22Rv1 (cell line): ENCODE data around the gene SEPHS1.
"Not testable (repeated sequence)": the region's sequence is repeated elsewhere in the genome, so short reads cannot be mapped to it uniquely, and the experiment has no call there.

Experiments
- H3K27ac ChIP-seq: fragments of 450-650 bp; 2 replicates; pipeline ENCODE4 v1.5.1; 2017
- ZFX ChIP-seq: fragments of 450-650 bp; IDR thresholded peaks from 2 replicates; pipeline ENCODE4 v1.6.1; 2017; ENCODE audit warnings: antibody characterized with exemption, borderline replicate concordance
- TF ChIP-seq, protein P1 (sequence below): fragments of 450-650 bp; IDR thresholded peaks from 2 replicates; pipeline ENCODE4 v1.5.1; 2017; ENCODE audit warnings: mild to moderate bottlenecking

The SEPHS1 gene

DNA sequence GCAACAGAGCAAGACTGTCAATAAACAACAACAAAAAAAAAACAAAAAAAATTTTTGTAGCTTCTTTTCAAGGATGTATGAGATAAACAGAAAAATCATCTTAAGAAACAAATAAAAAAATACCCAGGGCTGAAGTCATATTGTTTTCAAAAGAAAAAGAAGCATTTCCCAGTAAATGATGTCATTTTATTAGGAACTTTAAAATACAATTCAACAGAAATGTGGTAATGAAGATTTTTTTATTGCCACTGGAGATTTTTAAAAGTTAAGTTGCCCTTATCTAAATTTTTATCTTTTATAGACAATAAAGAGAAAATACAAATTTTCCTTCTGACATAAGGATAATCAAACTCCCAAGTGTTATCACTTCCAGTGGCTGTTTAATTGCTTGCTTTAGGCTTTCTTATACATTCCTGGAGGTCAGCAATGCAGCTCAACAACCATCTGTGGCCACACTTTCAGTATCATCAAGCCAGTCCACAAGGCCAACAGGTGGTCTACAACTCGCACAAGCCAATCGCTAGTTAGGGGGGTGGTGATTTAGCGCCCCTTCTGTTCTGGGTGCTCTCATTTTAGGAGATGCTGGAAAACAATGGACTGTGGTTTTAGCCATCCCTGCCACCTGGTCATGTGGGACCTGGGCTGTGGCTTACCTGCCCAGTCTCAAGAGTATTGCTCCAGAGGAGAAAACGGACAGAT lies 10.8 kb downstream of the SEPHS1 start:
- TF ChIP-seq ZFX: no peak
- TF ChIP-seq, protein P1, sequence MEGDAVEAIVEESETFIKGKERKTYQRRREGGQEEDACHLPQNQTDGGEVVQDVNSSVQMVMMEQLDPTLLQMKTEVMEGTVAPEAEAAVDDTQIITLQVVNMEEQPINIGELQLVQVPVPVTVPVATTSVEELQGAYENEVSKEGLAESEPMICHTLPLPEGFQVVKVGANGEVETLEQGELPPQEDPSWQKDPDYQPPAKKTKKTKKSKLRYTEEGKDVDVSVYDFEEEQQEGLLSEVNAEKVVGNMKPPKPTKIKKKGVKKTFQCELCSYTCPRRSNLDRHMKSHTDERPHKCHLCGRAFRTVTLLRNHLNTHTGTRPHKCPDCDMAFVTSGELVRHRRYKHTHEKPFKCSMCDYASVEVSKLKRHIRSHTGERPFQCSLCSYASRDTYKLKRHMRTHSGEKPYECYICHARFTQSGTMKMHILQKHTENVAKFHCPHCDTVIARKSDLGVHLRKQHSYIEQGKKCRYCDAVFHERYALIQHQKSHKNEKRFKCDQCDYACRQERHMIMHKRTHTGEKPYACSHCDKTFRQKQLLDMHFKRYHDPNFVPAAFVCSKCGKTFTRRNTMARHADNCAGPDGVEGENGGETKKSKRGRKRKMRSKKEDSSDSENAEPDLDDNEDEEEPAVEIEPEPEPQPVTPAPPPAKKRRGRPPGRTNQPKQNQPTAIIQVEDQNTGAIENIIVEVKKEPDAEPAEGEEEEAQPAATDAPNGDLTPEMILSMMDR: no peak
- H3K27ac ChIP-seq: no peak overlapping the region

DNA sequence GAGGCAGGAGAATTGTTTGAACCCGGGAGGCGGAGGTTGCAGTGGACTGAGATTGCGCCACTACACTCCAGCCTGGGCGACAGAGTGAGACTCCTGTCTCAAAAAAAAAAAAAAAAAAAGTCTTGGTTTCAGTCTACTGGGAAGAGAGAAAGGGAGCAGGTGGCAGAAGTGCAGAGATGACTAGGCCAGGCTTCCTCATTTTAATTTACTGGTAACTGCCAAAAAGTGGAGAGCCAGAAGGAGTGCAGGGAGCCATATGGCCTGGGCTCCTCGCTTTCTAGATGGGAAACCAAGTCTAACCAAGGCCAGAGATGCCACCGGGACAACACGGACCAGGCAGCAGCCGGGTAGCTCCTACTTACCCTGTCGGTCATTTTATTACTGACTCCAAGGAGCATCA lies 12.2 kb downstream of the SEPHS1 start:
- no peak for TF ChIP-seq ZFX
- TF ChIP-seq, protein P1: no peak
- no peak overlapping the region for H3K27ac ChIP-seq

DNA sequence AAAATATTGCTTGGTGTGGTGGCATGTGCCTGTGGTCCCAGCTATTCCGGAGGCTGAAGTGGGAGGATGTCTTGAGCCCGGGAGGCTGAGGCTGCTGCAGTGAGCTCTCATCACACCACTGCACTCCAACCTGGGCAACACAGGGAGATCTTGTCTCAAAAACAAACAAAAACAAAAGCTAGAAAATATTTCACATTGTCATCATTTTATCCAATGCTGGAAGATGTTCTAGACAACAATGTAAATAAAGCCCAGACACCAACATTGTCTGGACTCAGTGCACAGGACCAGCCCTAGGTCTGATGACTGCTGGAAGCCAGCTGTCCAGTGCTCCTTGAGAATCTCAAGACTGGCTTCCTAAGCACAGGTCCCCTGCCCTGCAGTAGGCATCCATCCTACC lies 13.5 kb downstream of the SEPHS1 start:
- H3K27ac ChIP-seq: no peak overlapping the region
- TF ChIP-seq, protein P1: no peak
- TF ChIP-seq ZFX: no peak

DNA sequence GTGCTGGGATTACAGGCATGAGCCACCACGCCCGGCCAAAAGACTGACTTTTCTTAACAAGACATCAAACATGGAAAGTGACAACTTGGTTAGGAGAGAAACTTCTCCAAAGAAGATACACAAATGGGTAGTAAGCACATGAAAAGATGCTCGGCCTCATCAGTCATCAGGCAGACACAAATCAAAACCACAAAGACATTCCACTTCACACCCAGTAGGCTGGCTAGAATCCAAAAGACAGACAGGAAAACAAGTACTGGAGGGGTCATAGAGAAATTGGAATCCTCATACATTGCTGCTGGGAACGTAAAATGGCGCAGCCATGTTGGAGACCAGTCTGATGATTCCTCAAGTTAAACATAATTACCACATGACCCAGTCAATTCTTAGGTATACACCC lies 16.4 kb downstream of the SEPHS1 start:
- TF ChIP-seq, protein P1: no peak
- TF ChIP-seq ZFX: no peak
- no peak overlapping the region for H3K27ac ChIP-seq

DNA sequence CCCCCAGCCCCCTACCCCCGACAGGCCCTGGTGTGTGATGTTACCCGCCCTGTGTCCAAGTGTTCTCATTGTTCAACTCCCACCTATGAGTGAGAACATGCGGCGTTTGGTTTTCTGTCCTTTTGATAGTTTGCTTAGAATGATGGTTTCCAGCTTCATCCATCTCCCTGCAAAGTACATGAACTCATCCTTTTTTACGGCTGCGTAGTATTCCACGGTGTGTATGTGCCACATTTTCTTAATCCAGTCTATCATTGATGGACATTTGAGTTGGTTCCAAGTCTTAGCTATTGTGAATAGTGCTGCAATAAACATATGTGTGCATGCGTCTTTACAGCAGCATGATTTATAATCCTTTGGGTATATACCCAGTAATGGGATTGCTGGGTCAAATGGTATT lies 17.1 kb downstream of the SEPHS1 start:
- not testable (repeated sequence) for H3K27ac ChIP-seq

DNA sequence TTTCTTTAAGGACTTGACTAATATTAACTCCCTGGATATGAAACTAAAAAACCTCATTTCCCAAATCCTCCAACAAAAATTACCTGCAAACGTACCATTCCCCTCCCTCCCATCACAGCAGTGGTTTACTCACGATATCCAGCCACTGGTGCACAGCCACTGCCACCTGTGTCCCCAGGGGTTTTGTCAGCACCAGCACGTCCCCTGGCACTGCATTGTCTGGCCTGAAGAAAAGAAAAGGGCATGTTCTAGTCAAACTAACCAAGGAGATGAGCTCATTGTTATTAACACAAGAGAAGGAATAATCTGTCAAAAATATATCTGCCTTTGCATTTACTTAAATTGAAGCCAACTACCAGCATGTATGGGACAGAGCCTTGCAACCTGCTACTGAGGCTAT lies 18.5 kb downstream of the SEPHS1 start:
- no peak overlapping the region for H3K27ac ChIP-seq
- TF ChIP-seq, protein P1: no peak
- no peak for TF ChIP-seq ZFX

DNA sequence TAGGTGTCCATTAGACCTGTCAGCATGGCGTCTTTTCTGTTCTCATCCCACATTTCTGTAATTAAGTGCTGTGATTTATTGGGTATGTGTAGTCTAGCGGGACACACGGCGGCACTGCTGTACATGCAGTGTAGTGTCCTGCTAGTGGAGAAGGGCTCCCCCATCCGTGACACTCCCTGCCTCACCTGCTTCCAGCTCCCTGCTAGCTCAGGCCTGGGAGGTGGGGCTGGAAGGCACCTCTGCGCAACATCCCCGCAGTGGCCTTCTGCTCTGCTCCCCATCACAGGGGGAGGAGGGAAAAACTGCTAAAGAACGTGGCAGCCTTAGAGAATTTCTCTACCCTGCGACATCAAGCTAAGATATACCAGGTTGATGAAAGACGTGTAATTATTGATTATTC lies 19.5 kb downstream of the SEPHS1 start:
- no peak for TF ChIP-seq ZFX
- TF ChIP-seq, protein P1: no peak
- no peak overlapping the region for H3K27ac ChIP-seq

DNA sequence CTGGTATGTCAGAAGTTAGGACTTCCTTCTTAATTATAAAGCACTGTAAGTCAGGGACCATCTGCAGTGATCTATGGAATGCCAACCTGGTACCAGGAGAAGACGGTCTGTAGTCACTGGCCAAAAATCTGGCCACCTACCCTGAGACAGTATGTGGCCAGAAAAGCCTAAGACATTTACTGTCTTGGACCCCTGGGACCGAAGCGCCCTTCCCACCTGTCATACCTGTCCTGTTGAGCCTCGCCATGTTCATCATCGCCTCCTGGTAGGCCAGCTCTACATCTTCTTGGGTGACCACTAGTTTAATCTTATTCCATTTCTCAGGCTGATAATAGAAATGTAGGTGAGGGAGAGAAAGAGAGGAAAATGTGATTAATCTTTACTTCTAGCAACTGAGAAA lies 20.0 kb downstream of the SEPHS1 start:
- no peak for TF ChIP-seq ZFX
- TF ChIP-seq, protein P1: no peak
- no peak overlapping the region for H3K27ac ChIP-seq
